ENCODE data around the gene ZSCAN22.

DNA sequence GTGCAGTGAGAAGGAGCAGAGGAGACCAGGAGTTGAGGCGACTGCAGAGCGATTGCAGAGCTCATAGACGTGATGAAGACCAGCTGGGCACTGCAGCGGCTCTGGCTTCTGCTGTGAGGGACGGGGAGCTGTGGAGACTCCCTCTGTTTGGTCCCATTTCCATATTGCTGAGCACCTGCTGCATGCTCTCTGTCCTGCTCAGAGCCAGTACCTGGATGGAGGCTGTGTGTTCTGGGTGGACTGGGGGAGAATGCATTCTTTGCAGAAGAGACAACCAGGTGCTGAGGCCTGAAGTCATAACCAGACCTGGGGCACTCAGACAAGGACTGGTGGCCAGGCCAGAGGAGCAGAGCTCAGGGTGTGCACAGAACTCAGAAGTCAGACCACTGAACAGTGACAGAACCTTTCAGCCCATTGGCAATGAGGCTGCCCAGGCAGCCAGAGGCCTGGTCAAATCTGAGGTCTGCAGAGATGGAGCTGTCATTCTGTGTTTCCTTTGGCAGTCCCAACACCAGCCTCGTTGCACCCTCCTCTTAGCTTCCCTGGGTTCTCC, 27.8 kb downstream of the ZSCAN22 start:
- TF ChIP-seq IRF2 (CRISPR knock-in tag; IDR thresholded peaks at IDR 0.05; ENCODE audit: borderline replicate concordance, low read depth) (no peak), CREB1 (CRISPR knock-in tag; IDR thresholded peaks at IDR 0.05) (no peak), ZBTB21 (CRISPR knock-in tag; IDR thresholded peaks at IDR 0.05; ENCODE audit: borderline replicate concordance) (no peak), SP1 (CRISPR knock-in tag; conservative IDR thresholded peaks at IDR 0.05) (no peak), SMAD3 (CRISPR knock-in tag; IDR thresholded peaks at IDR 0.05; ENCODE audit: borderline replicate concordance) (no peak), GABPB1 (CRISPR knock-in tag; IDR thresholded peaks at IDR 0.05) (no peak), JAZF1 (CRISPR knock-in tag; IDR thresholded peaks at IDR 0.05) (no peak), SOX15 (CRISPR knock-in tag; IDR thresholded peaks at IDR 0.05) (no peak), CREM (CRISPR knock-in tag; IDR thresholded peaks at IDR 0.05) (no peak)
- TF ChIP-seq, protein P1, sequence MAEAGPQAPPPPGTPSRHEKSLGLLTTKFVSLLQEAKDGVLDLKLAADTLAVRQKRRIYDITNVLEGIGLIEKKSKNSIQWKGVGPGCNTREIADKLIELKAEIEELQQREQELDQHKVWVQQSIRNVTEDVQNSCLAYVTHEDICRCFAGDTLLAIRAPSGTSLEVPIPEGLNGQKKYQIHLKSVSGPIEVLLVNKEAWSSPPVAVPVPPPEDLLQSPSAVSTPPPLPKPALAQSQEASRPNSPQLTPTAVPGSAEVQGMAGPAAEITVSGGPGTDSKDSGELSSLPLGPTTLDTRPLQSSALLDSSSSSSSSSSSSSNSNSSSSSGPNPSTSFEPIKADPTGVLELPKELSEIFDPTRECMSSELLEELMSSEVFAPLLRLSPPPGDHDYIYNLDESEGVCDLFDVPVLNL (CRISPR knock-in tag; IDR thresholded peaks at IDR 0.05; ENCODE audit: borderline replicate concordance, low read depth), result no peak
- TF ChIP-seq, protein P2, sequence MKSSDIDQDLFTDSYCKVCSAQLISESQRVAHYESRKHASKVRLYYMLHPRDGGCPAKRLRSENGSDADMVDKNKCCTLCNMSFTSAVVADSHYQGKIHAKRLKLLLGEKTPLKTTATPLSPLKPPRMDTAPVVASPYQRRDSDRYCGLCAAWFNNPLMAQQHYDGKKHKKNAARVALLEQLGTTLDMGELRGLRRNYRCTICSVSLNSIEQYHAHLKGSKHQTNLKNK (CRISPR knock-in tag; IDR thresholded peaks at IDR 0.05), result no peak
- TF ChIP-seq, protein P3, sequence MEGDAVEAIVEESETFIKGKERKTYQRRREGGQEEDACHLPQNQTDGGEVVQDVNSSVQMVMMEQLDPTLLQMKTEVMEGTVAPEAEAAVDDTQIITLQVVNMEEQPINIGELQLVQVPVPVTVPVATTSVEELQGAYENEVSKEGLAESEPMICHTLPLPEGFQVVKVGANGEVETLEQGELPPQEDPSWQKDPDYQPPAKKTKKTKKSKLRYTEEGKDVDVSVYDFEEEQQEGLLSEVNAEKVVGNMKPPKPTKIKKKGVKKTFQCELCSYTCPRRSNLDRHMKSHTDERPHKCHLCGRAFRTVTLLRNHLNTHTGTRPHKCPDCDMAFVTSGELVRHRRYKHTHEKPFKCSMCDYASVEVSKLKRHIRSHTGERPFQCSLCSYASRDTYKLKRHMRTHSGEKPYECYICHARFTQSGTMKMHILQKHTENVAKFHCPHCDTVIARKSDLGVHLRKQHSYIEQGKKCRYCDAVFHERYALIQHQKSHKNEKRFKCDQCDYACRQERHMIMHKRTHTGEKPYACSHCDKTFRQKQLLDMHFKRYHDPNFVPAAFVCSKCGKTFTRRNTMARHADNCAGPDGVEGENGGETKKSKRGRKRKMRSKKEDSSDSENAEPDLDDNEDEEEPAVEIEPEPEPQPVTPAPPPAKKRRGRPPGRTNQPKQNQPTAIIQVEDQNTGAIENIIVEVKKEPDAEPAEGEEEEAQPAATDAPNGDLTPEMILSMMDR (IDR thresholded peaks at IDR 0.05), result no peak
- TF ChIP-seq, protein P4, sequence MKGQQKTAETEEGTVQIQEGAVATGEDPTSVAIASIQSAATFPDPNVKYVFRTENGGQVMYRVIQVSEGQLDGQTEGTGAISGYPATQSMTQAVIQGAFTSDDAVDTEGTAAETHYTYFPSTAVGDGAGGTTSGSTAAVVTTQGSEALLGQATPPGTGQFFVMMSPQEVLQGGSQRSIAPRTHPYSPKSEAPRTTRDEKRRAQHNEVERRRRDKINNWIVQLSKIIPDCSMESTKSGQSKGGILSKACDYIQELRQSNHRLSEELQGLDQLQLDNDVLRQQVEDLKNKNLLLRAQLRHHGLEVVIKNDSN (CRISPR knock-in tag; IDR thresholded peaks at IDR 0.05), result no peak
